IPS-18c (cell line): ENCODE measurements around the gene PRDX2.
A peak's percentile ranks its signal among the peaks of the same experiment; 100 is the strongest.

ENCODE experiments used
- H3K4me3 ChIP-seq: 2 replicates; pipeline ENCODE4 v1.7.0; 2013; ENCODE audit warnings: low read depth, mild to moderate bottlenecking, low read length, moderate library complexity; ENCODE audit not compliant: insufficient read depth
- H3K9me3 ChIP-seq: one replicate; pipeline ENCODE4 v1.6.1; 2013; ENCODE audit warnings: mild to moderate bottlenecking, low read length, moderate library complexity; ENCODE audit not compliant: control insufficient read depth, insufficient read depth

Gene PRDX2

DNA sequence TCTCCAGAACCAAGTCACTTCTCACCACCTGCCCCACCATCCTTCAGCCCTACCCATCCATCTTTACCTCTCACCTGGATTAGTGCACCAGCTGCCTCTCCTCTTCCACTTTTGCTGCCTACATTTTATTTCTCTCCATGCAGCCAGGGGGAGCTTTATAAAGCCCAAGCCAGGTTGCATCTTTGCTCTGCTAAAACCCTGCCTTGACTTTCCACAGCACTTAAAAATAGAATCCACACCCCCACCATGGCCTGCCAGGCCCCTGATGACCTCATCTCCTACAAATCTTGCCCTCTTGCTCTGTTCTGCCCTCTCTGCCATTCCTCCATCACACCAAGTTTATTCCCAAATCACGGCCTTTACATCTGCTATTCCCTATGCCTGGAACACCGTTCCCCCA is 28.0 kb downstream of the PRDX2 start:
- no peaks in the 10 kb centered on the region for H3K9me3 ChIP-seq
- no peak overlapping the region for H3K4me3 ChIP-seq

DNA sequence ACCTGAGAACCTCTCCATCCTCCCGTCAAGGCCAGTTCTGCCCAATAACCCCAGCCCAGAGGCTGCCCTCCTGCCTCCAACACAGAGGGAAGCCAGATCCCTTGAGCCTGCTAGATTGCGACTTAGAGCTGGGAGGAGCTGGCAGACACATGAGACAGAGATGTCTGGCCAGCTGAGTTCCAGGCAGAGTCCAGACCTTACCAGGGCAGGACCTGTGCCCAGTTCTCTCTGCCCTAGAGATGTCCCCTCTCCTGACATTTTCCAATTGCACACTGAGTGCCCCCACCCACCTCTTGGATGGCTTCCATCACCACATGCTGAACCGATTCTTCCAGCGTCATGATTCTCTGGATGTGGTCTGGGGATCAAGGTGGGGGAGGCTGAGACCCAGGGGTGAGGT is 29.3 kb downstream of the PRDX2 start:
- Histone ChIP-seq H3K4me3 (no peak overlapping the region), H3K9me3 (no peaks in the 10 kb centered on the region)

DNA sequence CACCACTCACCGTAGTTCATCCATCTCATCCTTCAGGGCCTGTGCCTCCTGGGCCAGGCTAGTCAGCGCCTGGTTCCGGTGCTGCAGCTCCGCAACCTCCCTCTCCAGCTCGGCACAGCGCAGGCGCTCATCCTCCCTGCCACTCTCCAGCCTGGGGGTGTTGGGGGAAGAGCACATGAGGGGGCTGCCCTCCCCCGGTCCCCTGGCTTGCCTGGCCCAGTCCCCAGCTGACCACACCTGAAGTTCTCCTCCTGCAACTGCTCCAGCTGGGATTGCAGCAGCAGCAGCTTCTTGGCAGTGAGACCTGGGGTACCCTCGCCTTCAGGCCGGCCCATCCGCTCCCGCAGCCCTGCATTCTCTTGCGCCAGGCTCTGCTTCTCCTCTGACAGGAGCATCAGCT is 30.7 kb downstream of the PRDX2 start:
- Histone ChIP-seq H3K9me3 (no peaks in the 10 kb centered on the region), H3K4me3 (no peak overlapping the region)

DNA sequence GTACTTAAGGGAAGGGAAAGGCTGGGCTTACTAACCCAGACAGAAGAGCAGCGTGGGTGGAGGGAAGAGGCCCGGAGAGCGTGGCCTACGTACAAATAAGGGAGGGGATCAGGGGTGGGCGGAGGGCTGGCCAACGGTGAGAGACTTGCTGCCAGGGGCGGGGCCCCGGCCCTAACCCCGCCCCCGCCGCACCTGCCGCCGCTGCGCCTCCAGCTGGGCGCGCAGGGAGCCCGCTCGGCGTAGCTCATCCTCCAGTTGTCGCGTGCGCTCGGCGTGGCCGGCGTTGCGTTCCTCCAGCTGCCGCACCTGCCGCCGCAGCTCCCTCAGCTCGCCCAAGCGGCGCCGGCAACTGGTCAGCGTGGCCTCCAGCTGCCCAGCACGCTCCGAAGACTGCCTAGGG is 31.9 kb downstream of the PRDX2 start:
- H3K9me3 ChIP-seq, result no peaks in the 10 kb centered on the region
- H3K4me3 ChIP-seq, result 0 out of 2 replicates have a peak overlapping the region, but pooled peaks have one; percentile 24

DNA sequence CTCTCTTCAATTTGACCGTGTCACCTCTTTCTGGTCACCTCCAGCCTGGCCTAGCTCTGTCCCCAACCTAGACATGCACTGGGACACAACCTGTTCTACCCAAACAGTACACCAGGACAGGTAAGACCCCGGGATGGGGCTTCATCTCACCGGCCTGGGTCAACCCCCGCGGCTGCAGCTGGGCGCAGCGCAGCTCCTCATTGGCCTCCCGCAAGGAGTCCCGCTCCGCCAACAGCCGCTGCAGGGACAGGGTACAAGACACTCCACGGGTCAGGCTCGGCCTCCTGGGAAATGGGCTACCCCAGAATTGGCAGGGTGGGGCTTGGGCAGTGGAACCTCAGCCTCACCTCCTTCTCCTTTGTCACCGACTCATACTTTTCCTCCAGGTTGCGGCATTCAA is 33.9 kb downstream of the PRDX2 start:
- H3K4me3 ChIP-seq, result no peak overlapping the region
- H3K9me3 ChIP-seq, result no peaks in the 10 kb centered on the region

DNA sequence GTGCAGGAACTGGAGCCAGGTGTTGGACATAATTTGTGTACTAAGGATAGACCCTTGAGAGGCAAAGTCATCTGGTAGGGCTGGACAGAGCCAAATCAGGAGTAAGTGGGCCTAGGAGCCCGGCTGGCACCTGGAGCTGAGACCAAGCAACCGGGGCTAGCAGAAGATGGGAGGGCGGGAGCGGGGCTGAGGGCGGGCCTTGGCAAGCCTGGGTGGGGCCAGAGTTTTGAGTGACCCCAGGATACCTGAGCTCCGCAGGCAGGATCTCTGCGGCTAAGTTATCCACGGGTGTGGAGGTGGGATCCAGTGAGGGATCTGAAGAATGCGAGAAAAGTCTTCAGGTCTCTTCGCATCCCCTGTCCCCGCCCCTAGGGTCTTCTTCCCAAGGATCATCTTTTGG is 34.5 kb downstream of the PRDX2 start:
- Histone ChIP-seq H3K4me3 (no peak overlapping the region), H3K9me3 (no peaks in the 10 kb centered on the region)

DNA sequence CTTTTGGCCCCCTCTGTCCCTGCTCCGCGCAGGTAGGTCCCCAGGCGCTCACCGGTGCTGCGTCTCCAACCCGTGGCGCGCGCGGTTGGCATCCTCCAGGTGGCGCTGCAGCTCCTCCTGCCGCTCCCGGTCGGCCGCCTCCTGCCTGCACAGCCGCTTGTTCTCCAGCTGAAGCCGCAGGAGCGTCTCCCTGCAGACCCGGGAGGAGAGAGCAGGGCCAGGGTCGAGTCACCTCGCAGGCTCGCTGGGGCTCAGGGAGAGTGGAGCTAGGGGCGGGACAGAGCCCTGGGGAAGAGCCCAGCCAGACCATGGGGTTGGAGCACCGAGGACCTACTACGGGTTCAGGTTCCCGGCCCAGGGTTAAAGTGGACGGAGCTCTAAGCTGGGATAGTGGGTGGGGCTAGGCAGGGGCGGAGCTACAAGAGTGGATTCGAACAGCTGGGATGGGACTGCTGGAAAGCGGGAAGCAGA is 35.5 kb downstream of the PRDX2 start:
- peak overlapping the region; percentile 67 for H3K4me3 ChIP-seq
- H3K9me3 ChIP-seq, result no peaks in the 10 kb centered on the region

DNA sequence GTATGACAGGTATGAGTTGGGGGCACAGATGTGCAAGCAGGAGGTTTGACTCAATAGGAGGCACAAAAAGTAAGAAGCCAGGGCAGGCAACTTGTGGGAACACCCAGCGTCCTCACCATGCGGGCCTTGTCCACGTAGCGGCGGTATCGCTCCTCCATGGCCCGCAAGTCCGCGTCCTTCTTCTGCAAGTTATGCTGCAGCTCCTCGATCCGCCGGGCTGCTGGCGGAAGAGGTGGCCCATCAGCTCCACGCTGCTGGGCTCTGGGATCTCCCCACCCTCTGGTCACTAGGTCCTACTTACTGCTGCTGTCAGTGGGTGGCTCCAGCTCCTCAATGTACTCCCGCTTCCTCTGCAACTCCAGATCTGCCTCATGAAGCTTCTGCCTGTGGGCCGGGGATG is 36.9 kb downstream of the PRDX2 start:
- Histone ChIP-seq H3K4me3 (no peak overlapping the region), H3K9me3 (no peaks in the 10 kb centered on the region)

DNA sequence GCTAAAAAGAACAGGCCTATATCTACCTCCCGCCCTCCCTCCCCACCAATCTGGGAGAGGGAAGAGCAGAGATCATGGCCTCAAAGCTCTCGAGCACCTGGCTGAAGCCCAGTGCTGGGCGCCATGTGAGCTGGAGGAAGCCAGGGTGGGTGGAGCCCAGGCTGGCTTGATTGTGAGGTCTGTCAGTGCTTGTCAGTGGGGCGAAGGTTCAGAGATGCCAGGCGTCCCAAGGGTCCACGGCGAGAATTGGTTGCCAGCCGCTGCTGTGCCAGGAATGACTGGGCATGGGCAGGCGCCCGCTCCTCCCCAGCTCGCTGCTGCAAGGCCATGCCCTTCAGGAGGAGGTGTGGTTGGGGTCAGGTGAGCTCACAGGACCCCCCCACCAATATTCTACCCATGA is 38.5 kb downstream of the PRDX2 start:
- no peak overlapping the region for H3K4me3 ChIP-seq
- no peaks in the 10 kb centered on the region for H3K9me3 ChIP-seq

DNA sequence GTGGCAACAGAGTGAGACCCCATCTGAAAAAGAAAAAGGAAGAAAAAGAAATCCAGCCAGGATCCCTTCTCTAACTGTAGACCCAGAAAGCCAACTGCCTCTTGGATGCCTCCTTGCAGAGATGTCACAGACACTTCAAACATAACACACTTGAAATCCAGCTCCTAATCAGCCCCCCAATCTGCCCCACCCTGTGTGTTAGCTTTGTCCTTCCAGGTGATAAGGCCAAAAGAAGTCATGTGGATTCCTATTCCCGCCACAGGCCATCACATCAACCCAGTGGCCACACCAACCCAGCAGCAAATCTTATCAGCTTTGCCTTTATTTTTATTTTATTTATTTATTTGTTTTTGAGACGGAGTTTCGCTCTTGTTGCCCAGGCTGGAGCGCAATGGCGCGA is 41.9 kb downstream of the PRDX2 start:
- Histone ChIP-seq H3K9me3 (no peaks in the 10 kb centered on the region), H3K4me3 (no peak overlapping the region)

DNA sequence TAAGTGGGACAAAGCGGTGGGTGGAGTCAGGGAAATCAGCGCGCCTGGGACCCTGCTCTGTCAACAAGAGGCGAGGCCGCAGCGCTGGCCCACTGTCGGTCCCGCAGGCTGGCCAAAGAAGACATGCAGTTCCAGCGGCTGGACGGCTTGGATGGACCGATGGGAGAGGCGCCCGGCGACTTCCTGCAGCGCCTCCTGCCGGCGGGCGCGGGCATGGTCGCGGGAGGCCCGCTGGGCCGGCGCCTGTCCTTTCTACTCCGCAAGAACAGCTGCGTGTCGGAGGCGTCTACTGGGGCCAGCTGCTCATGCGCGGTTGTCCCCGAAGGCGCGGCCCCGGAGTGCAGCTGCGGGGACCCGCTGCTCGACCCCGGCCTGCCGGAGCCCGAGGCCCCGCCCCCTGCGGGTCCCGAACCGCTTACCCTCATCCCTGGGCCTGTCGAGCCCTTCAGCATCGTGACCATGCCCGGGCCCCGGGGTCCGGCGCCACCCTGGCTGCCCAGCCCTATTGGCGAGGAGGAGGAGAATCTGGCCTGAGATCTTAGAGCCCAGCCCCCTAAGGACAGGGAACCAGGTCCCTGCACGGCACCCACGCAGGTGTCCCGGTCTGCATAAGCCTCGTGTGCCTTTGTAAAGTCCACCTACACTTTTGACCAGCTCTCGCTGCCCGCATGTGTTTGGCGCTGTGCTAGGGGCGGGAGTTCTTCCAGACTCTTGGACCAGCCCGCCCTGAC is 43.9 kb downstream of the PRDX2 start:
- no peaks in the 10 kb centered on the region for H3K9me3 ChIP-seq
- peak overlapping the region; percentile 38 for H3K4me3 ChIP-seq

DNA sequence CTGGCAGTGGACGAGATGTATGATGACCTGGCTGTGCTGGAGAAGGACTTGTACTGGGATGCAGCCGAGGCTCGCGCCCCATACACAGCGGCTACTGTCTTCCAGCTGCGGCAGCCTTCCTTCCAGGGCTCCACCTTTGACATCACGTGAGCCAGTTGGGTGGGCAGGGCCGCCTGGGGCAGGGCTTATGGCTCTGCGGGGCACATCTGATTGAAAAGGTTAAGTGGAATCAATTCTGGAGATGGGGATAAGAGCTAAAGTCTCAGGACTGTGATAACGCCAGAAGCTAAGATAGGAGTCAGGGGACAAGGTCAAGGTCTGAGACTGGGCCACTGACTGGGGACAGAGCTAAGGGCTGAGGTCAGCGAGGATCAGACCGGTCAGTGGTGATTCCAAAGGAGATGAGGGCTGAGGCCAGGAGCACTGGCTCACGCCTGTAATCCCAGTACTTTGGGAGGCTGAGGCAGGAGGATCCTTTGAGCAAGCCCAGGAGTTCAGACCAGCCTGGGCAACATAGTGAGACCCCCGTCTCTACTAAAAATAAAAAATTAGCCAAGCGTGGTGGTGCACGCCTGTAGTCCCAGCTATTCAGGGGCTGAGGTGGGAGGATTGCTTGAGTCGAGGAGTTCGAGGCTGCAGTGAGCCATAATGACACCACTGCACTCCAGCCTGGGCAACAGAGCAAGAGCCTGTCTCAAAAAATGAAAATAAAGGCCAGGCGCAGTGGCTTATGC is 45.3 kb downstream of the PRDX2 start:
- H3K9me3 ChIP-seq, result no peaks in the 10 kb centered on the region
- no peak overlapping the region for H3K4me3 ChIP-seq

DNA sequence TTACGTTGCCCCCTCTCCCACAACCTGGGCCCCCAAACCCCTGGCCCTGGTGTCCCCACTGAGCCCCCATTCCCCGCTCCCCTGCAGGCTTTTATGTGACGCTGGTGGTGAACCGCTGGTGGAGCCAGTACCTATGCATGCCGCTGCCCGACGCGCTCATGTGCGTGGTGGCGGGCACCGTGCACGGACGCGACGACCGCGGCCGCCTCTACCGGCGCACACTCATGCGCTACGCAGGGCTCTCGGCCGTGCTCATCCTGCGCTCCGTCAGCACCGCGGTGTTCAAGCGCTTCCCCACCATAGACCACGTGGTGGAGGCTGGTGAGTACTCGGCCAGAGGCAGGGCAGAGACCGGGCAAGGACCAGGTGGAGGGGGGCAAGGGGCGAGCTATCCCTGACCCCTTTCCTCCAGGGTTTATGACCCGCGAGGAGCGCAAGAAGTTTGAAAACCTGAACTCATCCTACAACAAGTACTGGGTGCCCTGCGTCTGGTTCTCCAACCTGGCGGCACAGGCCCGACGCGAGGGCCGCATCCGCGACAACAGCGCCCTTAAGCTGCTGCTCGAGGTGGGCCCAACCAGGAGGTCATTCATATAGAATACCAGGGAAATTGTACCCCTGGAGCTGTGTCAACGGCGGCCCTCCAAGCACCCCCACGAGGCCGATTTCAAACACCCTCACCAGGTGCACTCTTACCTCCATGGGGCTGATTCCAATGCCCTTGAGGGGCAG is 47.0 kb downstream of the PRDX2 start:
- H3K9me3 ChIP-seq, result no peaks in the 10 kb centered on the region
- H3K4me3 ChIP-seq, result no peak overlapping the region

DNA sequence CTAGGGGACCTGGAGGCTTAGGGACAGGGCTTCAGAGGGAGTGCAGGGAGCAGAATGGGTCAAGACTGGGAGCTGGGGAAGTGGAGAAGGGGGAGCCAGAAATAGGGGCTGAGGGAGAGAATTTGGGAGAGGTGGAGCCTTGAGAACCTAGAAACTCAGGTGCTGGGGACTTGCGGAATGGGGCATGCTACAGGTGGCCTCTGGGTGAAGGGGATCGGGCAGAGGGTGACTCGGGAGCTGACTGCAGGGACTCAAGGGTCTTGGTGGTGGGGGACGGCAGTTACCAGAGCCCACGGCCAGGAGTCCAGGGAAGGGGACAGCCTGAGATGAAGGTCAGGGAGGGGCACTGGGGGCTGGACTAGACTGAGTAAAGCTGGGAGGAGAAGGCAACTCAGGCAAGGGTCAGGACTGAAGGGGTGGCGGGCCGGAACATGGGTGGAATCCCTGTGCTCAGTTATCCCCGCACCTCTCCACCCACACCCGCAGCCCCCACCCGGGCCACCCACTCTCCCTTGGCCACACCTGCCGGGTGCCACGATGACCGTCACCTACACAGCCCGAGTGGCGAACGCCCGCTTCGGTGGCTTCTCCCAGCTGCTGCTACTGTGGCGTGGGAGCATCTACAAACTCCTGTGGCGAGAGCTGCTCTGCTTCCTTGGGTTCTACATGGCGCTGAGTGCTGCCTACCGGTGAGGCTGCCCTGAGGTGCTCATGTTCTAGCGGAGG is 49.4 kb downstream of the PRDX2 start:
- H3K4me3 ChIP-seq, result peak overlapping the region; percentile 36; the same call in 1 of the 2 replicates
- no peaks in the 10 kb centered on the region for H3K9me3 ChIP-seq

DNA sequence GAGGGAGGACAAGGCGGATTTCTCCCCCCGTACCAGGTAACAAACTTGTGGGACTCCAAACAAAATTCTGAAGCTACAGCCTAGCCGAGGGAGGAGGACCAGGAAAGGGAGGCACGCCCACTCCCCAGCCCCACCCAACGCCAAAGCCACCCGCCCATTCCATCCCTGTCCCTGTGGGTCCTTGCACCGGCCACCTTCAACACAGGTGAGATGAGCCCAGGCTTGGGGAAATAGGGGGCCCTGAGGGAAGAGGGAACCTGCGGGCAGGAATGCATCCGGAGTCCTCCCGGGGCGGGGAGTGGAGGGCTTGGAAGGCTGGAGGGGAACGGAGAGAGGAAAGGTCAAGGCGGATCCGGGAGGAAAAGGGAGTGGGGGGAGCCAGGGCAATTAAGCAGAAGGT is 50.0 kb downstream of the PRDX2 start, which contains the start of gene BEST2:
BEST2 (plus strand) TSS at position 157 of the 400 bp plus-strand sequence. CDS start 802 bp downstream, outside the sequence.
- Histone ChIP-seq H3K4me3 (peak within 1 kb of the TSS; percentile 36), H3K9me3 (no peaks in the 10 kb centered on the region)

DNA sequence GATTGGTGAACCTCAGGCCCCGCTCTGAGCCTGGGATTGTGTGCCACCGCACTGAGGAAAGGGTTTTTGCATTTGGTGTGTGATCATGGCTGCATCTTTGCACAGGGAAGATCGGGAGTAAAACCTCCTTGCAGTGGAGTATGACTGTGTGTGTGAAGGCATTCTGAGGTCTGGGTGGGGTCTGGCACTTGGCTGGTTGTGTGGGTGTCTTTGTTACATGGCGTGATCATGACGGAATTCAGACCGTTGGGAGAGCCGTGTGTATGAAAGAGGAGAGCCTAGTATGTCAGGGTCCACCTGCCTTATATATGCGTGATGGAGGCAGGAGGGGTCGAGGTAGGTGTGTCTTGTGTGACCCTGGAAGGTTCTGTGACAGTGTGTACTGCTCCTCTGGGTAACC is 50.7 kb downstream of the PRDX2 start:
- H3K4me3 ChIP-seq, result peak overlapping the region; percentile 36; the same call in 1 of the 2 replicates
- H3K9me3 ChIP-seq, result no peaks in the 10 kb centered on the region

DNA sequence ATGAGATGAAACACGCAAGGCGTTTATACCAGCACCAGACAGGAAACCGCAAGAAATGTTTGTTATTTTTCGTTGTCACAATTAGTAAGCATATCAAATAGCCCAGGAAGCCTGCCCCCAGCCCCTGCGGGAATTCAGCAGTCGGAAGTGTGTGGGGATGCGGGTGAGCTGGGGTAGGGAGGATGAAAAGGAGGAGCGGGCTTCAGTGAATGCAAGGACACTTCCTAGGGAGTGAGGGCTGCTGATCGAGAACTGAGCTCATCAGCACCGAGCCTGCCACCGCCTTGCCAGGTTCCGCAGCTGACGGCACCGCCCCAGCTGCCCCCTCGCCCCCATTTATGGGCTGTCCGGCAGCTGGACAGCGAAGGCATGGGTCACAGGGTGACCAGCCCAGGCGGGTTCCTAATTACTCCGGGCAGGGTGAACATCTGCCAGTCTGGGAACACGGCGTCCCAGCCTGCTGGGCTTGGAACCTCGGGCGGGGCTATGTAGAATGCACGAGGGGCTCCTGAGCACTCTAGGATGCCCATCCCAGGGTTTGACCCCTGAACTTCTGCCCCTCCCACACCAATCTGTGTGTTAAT is 51.6 kb downstream of the PRDX2 start:
- no peaks in the 10 kb centered on the region for H3K9me3 ChIP-seq
- H3K4me3 ChIP-seq, result no peak overlapping the region; the same call in 1 of the 2 replicates
